Spleen (tissue), 11 donors: Measurements from ENCODE around the gene ABCC8. TPM values are rescaled to one million over a fixed set of nuclear protein-coding genes. Genes with fewer than 3 reads are reported as not detected.
A peak's percentile ranks its signal among the peaks of the same experiment; 100 is the strongest.

ENCODE experiments used
- DNase-seq: peaks from one replicate; pipeline ENCODE4 v3.0.0-alpha.2; 2020
- H3K27ac ChIP-seq, 8 donors: fragments of 200-600 bp; sonication (generic) in 7 of 8; 1 replicate in 4 of 8; 2 replicates in 4 of 8; pipeline versions ENCODE4 v1.5.0 to v1.8.0; 2016 to 2021; ENCODE audit warnings: inconsistent platforms in 4 of 8, mild to moderate bottlenecking in 4 of 8, moderate library complexity in 1 of 8
- H3K27me3 ChIP-seq, 7 donors: fragments of 200-600 bp; sonication (generic) in 6 of 7; replicated peaks in 1 of 7; 1 replicate in 4 of 7; 2 replicates in 3 of 7; pipeline versions ENCODE4 v1.5.0 to v1.8.0; 2016 to 2021; ENCODE audit warnings: inconsistent platforms in 3 of 7, mild to moderate bottlenecking in 1 of 7
- H3K36me3 ChIP-seq, 6 donors: fragments of 200-600 bp; sonication (generic) in 5 of 6; 1 replicate in 4 of 6; 2 replicates in 2 of 6; pipeline versions ENCODE4 v1.5.0 to v1.8.0; 2016 to 2021; ENCODE audit warnings: inconsistent platforms in 2 of 6
- H3K4me1 ChIP-seq, 6 donors: fragments of 200-600 bp; sonication (generic) in 5 of 6; 1 replicate in 3 of 6; 2 replicates in 3 of 6; pipeline versions ENCODE4 v1.5.0 to v1.8.0; 2016 to 2021; ENCODE audit warnings: inconsistent platforms in 3 of 6
- H3K4me3 ChIP-seq, 8 donors: fragments of 200-600 bp; sonication (generic) in 7 of 8; 1 replicate in 4 of 8; 2 replicates in 4 of 8; pipeline versions ENCODE4 v1.5.0 to v1.8.0; 2016 to 2021; ENCODE audit warnings: inconsistent platforms in 4 of 8, mild to moderate bottlenecking in 4 of 8, moderate library complexity in 2 of 8
- H3K9me3 ChIP-seq, 8 donors: fragments of 200-600 bp; sonication (generic) in 7 of 8; 1 replicate in 4 of 8; 2 replicates in 4 of 8; pipeline versions ENCODE4 v1.5.0 to v1.8.0; 2016 to 2021; ENCODE audit warnings: inconsistent platforms in 4 of 8
- CTCF ChIP-seq, 11 experiments: fragments of 200-600 bp in 7 of 11; fragments of 450-650 bp in 4 of 11; sonication (generic) in 4 of 11; IDR thresholded peaks in 8 of 11; conservative IDR thresholded peaks in 3 of 11; 1 replicate in 7 of 11; 2 replicates in 4 of 11; pipeline versions ENCODE4 v1.4.0 to v1.8.0; 2016 to 2021; ENCODE audit warnings: antibody characterized with exemption in 11 of 11, inconsistent platforms in 4 of 11, mild to moderate bottlenecking in 1 of 11
- POLR2A ChIP-seq, 3 donors: fragments of 450-650 bp; IDR thresholded peaks; one replicate each; pipeline ENCODE4 v1.5.1; 2017; ENCODE audit warnings: antibody characterized with exemption in 3 of 3, mild to moderate bottlenecking in 1 of 3
- POLR2AphosphoS5 ChIP-seq, 3 donors: sonication (generic); formaldehyde crosslinking; IDR thresholded peaks; one replicate each; pipeline ENCODE4 v1.5.1; 2017; ENCODE audit warnings: antibody characterized with exemption in 3 of 3
- WGBS, 5 donors: extraction: QIAGEN DNeasy Blood & Tissue Kit in 3 of 5; methylation state at CpG; one replicate each; pipeline versions ENCODE4 v1.1.5 to v1.1.7; 2013 to 2018; 5-methylcytosine and 5-hydroxymethylcytosine counted together
- intact Hi-C: fragments of 100-400 bp; cut with DNase I; formaldehyde crosslinking; loops from one replicate; pipeline ENCODE4 v1.15.0; 2023; ENCODE audit warnings: low total_unique reads
- polyA plus RNA-seq, 3 donors: library from polyadenylated mRNA; stranded (reverse); fragments of 200-250 nt; gene quantifications; one replicate each; pipeline ENCODE4 v1.2.1, GENCODE V29; 2013
- total RNA-seq, 7 donors: library from RNA; depleted of rRNA in 3 of 7; stranded (reverse); fragments of >200 nt in 3 of 7; fragmentation: NEBNext Ultra II Directional in 4 of 7; extraction: Animal tissue kit (Norgen Biotek cat#: 25700) in 4 of 7; gene quantifications; one replicate each; pipeline versions ENCODE4 v1.1.0 to v1.2.1, GENCODE V29; 2016 to 2021
- donor health status: healthy with polysubstance abuse.
- donor health status: DM: no; HTN: no; CAD: no; lungs with moderate emphysema.
- donor health status: DM: no; HTN: no; CAD: no.
- donor health status: Bipolar disorder and iron deficiency.
- donor health status: healthy.
- donor health status: DM: no; HTN: no; CAD: no.
- donor health status: DM: yes; HTN: yes; CAD: no.

ABCC8 gene
- total and polyA plus RNA-seq, 10 donors, result 0.26 to 1.3 (median 0.48) TPM; not detected in 2

DNA sequence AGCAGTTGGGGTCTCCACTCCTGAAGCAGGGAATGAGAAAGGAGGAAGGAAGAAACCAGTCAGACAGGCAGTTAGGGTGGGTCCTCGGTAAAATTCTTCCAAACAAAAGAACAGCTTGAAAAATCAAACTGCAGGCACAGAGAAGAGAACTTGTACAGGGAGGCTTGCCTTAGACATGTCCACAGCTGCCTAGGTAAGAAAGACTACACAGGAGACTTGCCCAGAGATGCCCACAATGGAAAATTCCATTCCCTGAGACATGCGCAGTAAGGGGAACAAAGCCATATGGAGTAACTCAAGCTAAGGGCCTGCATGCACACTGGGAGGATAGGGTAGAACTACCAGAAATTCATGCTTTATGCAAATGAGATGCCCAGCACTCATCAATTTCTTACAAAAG is 98.0 kb downstream of the ABCC8 start:
- no peak for DNase-seq
- Histone ChIP-seq H3K27me3 (no peaks in the 10 kb centered on the region), H3K36me3 (peaks cover 0 to 39% (median 0%) of the 10 kb centered on the region in 6 donors), H3K4me1 (peaks cover 0 to 2% (median 0%) of the 10 kb centered on the region in 6 donors), H3K27ac (no peak overlapping the region), H3K9me3 (peaks cover 0 to 31% (median 15%) of the 10 kb centered on the region in 8 donors), H3K4me3 (no peak overlapping the region)
- 64 to 89% (median 67%) methylated on average over 2 of the region's 2 CpGs for WGBS, 5 donors
- no peak for TF ChIP-seq CTCF (IDR thresholded peaks at IDR 0.05 in 8 of 11, conservative IDR thresholded peaks at IDR 0.05 in 3 of 11)
- TF ChIP-seq POLR2A (IDR thresholded peaks at IDR 0.05), result no peak
- TF ChIP-seq POLR2AphosphoS5 (IDR thresholded peaks at IDR 0.05), result no peak
- intact Hi-C loops, result no loop called here

GRCh38 chr11:17376493-17376892 is 100.2 kb downstream of the ABCC8 start:
- no peak overlapping the region for H3K4me3 ChIP-seq
- H3K27ac ChIP-seq, result no peak overlapping the region
- intact Hi-C loops, result no loop called here
- H3K27me3 ChIP-seq, result no peaks in the 10 kb centered on the region
- TF ChIP-seq POLR2AphosphoS5 (IDR thresholded peaks at IDR 0.05) (no peak), POLR2A (IDR thresholded peaks at IDR 0.05) (no peak), CTCF (IDR thresholded peaks at IDR 0.05 in 8 of 11, conservative IDR thresholded peaks at IDR 0.05 in 3 of 11) (no peak)
- peaks cover 11 to 53% (median 37%) of the 10 kb centered on the region in 8 donors for H3K9me3 ChIP-seq
- 85 to 95% (median 88%) methylated on average over 3 of the region's 3 CpGs for WGBS, 5 donors
- peaks cover 4 to 60% (median 17%) of the 10 kb centered on the region in 6 donors for H3K36me3 ChIP-seq
- H3K4me1 ChIP-seq, result no peaks in the 10 kb centered on the region
- DNase-seq, result no peak

DNA sequence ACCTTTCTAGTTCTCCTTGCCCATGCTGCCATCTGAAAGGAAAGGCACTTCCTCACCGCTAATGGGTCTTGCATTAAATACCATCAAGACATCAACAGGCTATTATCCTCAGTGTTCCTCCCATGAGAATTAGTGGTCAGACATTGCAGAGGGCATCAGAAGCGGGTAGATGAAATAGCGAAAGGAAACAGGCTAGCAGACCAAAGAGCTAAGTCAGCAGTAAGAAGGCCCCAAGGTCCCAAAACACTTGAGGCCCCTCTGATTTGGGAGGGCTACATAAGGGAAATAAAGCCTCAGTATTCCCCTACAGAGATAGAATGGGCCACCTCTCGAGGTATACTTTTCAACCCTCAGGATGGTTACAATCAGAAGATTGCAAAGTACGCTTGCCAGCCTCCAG is 101.1 kb downstream of the ABCC8 start:
- peaks cover 7 to 70% (median 20%) of the 10 kb centered on the region in 6 donors for H3K36me3 ChIP-seq
- TF ChIP-seq POLR2A (IDR thresholded peaks at IDR 0.05) (no peak), CTCF (IDR thresholded peaks at IDR 0.05 in 8 of 11, conservative IDR thresholded peaks at IDR 0.05 in 3 of 11) (no peak), POLR2AphosphoS5 (IDR thresholded peaks at IDR 0.05) (no peak)
- no peaks in the 10 kb centered on the region for H3K27me3 ChIP-seq
- H3K4me3 ChIP-seq, result no peak overlapping the region
- peaks cover 16 to 62% (median 46%) of the 10 kb centered on the region in 8 donors for H3K9me3 ChIP-seq
- no peak for DNase-seq
- 79 to 89% (median 82%) methylated on average over 5 of the region's 5 CpGs for WGBS, 5 donors
- no peak overlapping the region for H3K27ac ChIP-seq
- intact Hi-C loops, result no loop called here
- H3K4me1 ChIP-seq, result no peaks in the 10 kb centered on the region

- Histone ChIP-seq H3K27ac (no peak overlapping the region), H3K9me3 (peaks cover 22 to 80% (median 65%) of the 10 kb centered on the region in 8 donors), H3K27me3 (no peaks in the 10 kb centered on the region), H3K36me3 (peaks cover 9 to 87% (median 37%) of the 10 kb centered on the region in 6 donors), H3K4me1 (no peaks in the 10 kb centered on the region), H3K4me3 (peak overlapping the region in 1 of 8 donors; percentile 4)
- intact Hi-C loops, result no loop called here
- TF ChIP-seq CTCF (IDR thresholded peaks at IDR 0.05 in 8 of 11, conservative IDR thresholded peaks at IDR 0.05 in 3 of 11) (no peak), POLR2A (IDR thresholded peaks at IDR 0.05) (no peak), POLR2AphosphoS5 (IDR thresholded peaks at IDR 0.05) (no peak)
- 58 to 75% (median 59%) methylated on average over 3 of the region's 3 CpGs for WGBS, 5 donors
- no peak for DNase-seq
These were observed 105.0 kb downstream of the ABCC8 start for GRCh38 chr11:17371614-17372013.
